Measurements from ENCODE around the gene PAK3. TPM values are rescaled to one million over a fixed set of nuclear protein-coding genes. Genes with fewer than 3 reads are reported as not detected.

Gene PAK3
- total and polyA plus RNA-seq, 4 donors, result 0.03 to 0.79 (median 0.26) TPM

DNA sequence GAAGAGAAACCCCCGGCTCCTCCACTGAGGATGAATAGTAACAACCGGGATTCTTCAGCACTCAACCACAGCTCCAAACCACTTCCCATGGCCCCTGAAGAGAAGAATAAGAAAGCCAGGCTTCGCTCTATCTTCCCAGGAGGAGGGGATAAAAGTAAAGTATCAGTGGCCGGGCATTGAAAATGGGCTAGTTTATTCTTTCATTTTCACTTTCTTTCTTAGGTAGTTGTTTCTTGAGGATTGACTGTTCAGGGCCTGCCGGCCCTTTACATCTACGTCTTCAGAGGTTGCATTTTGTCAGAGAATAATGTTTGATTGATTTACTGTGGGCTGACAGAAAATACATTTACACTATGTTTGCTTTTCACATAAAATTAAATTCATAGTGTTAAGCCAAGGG lies 27.1 kb downstream of the PAK3 start:
- TF ChIP-seq RXRA (IDR thresholded peaks at IDR 0.05) (no peak), HNF4G (IDR thresholded peaks at IDR 0.05) (no peak), NR2F2 (IDR thresholded peaks at IDR 0.05) (no peak), FOXA2 (IDR thresholded peaks at IDR 0.05) (no peak), HNF4A (conservative IDR thresholded peaks at IDR 0.05) (no peak), JUND (IDR thresholded peaks at IDR 0.05) (no peak), SP1 (IDR thresholded peaks at IDR 0.05) (no peak), TAF1 (conservative IDR thresholded peaks at IDR 0.05) (no peak), FOXA1 (IDR thresholded peaks at IDR 0.05) (no peak)
- TF ChIP-seq, protein P1, sequence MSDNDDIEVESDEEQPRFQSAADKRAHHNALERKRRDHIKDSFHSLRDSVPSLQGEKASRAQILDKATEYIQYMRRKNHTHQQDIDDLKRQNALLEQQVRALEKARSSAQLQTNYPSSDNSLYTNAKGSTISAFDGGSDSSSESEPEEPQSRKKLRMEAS (IDR thresholded peaks at IDR 0.05), result no peak
- TF ChIP-seq, protein P2, sequence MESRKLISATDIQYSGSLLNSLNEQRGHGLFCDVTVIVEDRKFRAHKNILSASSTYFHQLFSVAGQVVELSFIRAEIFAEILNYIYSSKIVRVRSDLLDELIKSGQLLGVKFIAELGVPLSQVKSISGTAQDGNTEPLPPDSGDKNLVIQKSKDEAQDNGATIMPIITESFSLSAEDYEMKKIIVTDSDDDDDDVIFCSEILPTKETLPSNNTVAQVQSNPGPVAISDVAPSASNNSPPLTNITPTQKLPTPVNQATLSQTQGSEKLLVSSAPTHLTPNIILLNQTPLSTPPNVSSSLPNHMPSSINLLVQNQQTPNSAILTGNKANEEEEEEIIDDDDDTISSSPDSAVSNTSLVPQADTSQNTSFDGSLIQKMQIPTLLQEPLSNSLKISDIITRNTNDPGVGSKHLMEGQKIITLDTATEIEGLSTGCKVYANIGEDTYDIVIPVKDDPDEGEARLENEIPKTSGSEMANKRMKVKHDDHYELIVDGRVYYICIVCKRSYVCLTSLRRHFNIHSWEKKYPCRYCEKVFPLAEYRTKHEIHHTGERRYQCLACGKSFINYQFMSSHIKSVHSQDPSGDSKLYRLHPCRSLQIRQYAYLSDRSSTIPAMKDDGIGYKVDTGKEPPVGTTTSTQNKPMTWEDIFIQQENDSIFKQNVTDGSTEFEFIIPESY (IDR thresholded peaks at IDR 0.05), result no peak
- TF ChIP-seq, protein P3, sequence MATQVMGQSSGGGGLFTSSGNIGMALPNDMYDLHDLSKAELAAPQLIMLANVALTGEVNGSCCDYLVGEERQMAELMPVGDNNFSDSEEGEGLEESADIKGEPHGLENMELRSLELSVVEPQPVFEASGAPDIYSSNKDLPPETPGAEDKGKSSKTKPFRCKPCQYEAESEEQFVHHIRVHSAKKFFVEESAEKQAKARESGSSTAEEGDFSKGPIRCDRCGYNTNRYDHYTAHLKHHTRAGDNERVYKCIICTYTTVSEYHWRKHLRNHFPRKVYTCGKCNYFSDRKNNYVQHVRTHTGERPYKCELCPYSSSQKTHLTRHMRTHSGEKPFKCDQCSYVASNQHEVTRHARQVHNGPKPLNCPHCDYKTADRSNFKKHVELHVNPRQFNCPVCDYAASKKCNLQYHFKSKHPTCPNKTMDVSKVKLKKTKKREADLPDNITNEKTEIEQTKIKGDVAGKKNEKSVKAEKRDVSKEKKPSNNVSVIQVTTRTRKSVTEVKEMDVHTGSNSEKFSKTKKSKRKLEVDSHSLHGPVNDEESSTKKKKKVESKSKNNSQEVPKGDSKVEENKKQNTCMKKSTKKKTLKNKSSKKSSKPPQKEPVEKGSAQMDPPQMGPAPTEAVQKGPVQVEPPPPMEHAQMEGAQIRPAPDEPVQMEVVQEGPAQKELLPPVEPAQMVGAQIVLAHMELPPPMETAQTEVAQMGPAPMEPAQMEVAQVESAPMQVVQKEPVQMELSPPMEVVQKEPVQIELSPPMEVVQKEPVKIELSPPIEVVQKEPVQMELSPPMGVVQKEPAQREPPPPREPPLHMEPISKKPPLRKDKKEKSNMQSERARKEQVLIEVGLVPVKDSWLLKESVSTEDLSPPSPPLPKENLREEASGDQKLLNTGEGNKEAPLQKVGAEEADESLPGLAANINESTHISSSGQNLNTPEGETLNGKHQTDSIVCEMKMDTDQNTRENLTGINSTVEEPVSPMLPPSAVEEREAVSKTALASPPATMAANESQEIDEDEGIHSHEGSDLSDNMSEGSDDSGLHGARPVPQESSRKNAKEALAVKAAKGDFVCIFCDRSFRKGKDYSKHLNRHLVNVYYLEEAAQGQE (IDR thresholded peaks at IDR 0.05), result no peak
- TF ChIP-seq, protein P4, sequence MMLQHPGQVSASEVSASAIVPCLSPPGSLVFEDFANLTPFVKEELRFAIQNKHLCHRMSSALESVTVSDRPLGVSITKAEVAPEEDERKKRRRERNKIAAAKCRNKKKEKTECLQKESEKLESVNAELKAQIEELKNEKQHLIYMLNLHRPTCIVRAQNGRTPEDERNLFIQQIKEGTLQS (IDR thresholded peaks at IDR 0.05), result no peak
- Histone ChIP-seq H3K27ac (ENCODE audit: low read depth in 1 of 2, low read length in 2 of 2) (no peak overlapping the region), H3K4me1 (ENCODE audit: control insufficient read depth in 4 of 4, insufficient read depth in 4 of 4, low read length in 3 of 4) (no peaks in the 10 kb centered on the region), H3K9me3 (ENCODE audit: control insufficient read depth in 4 of 4, low read length in 3 of 4) (no peaks in the 10 kb centered on the region), H3K4me3 (ENCODE audit: low read depth in 1 of 3, low read length in 3 of 3) (no peak overlapping the region), H3K9ac (ENCODE audit: low read depth in 1 of 2, low read length in 2 of 2) (no peak overlapping the region), H3K36me3 (ENCODE audit: control insufficient read depth in 4 of 4, insufficient read depth in 3 of 4, low read depth in 1 of 4, low read length in 3 of 4) (no peaks in the 10 kb centered on the region), H3K27me3 (ENCODE audit: control insufficient read depth in 4 of 4, insufficient read depth in 4 of 4, low read length in 3 of 4) (peaks cover 0 to 4% (median 0%) of the 10 kb centered on the region in 4 donors)
- DNase-seq (ENCODE audit: low spot score), result no peak
- WGBS, result 87% methylated on average over 6 of the region's 6 CpGs

DNA sequence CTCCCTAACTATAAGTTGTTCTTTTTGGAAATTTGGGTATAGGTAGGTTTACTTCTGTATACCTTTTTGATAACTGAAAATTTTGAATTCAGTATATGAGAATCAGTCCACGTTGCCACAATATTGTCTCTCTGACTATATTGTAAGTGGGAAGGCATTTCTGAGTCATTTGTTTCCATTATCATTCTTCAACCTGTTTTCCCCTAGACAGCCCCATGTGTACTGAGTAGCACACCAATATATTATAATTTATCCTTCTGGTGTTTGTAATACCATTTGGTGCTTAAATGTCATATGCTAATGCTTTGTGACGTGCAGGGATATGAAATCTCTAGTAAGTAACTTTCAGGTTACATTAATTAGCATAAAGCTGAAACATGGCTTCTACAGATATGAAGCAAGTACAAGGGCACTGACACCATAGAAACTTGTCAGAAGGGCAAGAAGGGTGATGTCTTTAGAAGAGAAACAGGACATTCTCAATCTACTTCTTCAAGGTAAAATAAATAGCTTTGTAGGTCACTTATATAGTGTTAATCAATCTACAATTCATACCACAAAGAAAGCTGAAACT lies 27.7 kb downstream of the PAK3 start:
- Histone ChIP-seq H3K4me3 (ENCODE audit: low read depth in 1 of 3, low read length in 3 of 3) (no peak overlapping the region), H3K36me3 (ENCODE audit: control insufficient read depth in 4 of 4, insufficient read depth in 3 of 4, low read depth in 1 of 4, low read length in 3 of 4) (no peaks in the 10 kb centered on the region), H3K27me3 (ENCODE audit: control insufficient read depth in 4 of 4, insufficient read depth in 4 of 4, low read length in 3 of 4) (peaks cover 0 to 4% (median 0%) of the 10 kb centered on the region in 4 donors), H3K9ac (ENCODE audit: low read depth in 1 of 2, low read length in 2 of 2) (no peak overlapping the region), H3K27ac (ENCODE audit: low read depth in 1 of 2, low read length in 2 of 2) (no peak overlapping the region), H3K9me3 (ENCODE audit: control insufficient read depth in 4 of 4, low read length in 3 of 4) (no peaks in the 10 kb centered on the region), H3K4me1 (ENCODE audit: control insufficient read depth in 4 of 4, insufficient read depth in 4 of 4, low read length in 3 of 4) (no peaks in the 10 kb centered on the region)
- 83% methylated on average over 2 of the region's 2 CpGs for WGBS
- no peak for DNase-seq (ENCODE audit: low spot score)
- no peak for TF ChIP-seq HNF4G (IDR thresholded peaks at IDR 0.05)
- no peak for TF ChIP-seq GABPA (IDR thresholded peaks at IDR 0.05 in 1 of 2, conservative IDR thresholded peaks at IDR 0.05 in 1 of 2)
- no peak for TF ChIP-seq RXRA (IDR thresholded peaks at IDR 0.05)
- TF ChIP-seq, protein P4 (IDR thresholded peaks at IDR 0.05), result no peak
- TF ChIP-seq, protein P2 (IDR thresholded peaks at IDR 0.05), result no peak
- TF ChIP-seq, protein P3 (IDR thresholded peaks at IDR 0.05), result no peak
- TF ChIP-seq, protein P5, sequence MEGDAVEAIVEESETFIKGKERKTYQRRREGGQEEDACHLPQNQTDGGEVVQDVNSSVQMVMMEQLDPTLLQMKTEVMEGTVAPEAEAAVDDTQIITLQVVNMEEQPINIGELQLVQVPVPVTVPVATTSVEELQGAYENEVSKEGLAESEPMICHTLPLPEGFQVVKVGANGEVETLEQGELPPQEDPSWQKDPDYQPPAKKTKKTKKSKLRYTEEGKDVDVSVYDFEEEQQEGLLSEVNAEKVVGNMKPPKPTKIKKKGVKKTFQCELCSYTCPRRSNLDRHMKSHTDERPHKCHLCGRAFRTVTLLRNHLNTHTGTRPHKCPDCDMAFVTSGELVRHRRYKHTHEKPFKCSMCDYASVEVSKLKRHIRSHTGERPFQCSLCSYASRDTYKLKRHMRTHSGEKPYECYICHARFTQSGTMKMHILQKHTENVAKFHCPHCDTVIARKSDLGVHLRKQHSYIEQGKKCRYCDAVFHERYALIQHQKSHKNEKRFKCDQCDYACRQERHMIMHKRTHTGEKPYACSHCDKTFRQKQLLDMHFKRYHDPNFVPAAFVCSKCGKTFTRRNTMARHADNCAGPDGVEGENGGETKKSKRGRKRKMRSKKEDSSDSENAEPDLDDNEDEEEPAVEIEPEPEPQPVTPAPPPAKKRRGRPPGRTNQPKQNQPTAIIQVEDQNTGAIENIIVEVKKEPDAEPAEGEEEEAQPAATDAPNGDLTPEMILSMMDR (IDR thresholded peaks at IDR 0.05; ENCODE audit: low read depth, low read length, missing input control), result no peak
- TF ChIP-seq SP1 (IDR thresholded peaks at IDR 0.05), result no peak
- no peak for TF ChIP-seq TAF1 (conservative IDR thresholded peaks at IDR 0.05)
- no peak for TF ChIP-seq EGR1 (IDR thresholded peaks at IDR 0.05; ENCODE audit: low read depth in 2 of 2)
- no peak for TF ChIP-seq FOXA1 (IDR thresholded peaks at IDR 0.05)
- no peak for TF ChIP-seq YY1 (IDR thresholded peaks at IDR 0.05)
- TF ChIP-seq JUND (IDR thresholded peaks at IDR 0.05), result no peak
